Caco-2 (cell line): ENCODE measurements around the gene PLEK2. TPM values are rescaled to one million over a fixed set of nuclear protein-coding genes. Genes with fewer than 3 reads are reported as not detected.

Experiments
- BruUV-seq: library from RNA; stranded (reverse); fragments of 400-500 nt; replicated peaks from 2 replicates; lab custom pipeline; 2021; lab: Mats Ljungman, UMichigan
- CTCF ChIA-PET: fragments of 300-600 bp; sonication (Branson Sonifier 250); formaldehyde crosslinking; loops from one replicate; lab custom pipeline; 2022; ENCODE audit warnings: antibody characterized with exemption; lab: Charles Lee
- POLR2A ChIA-PET: fragments of 300-600 bp; sonication (Branson Sonifier 250); formaldehyde crosslinking; loops from one replicate; lab custom pipeline; 2022; ENCODE audit warnings: antibody characterized with exemption; lab: Charles Lee
- DNase-seq, 2 experiments: peaks; one replicate each; pipeline versions ENCODE4 v3.0.0 to v3.0.0-alpha.2; 2020 to 2022
- H3K27me3 ChIP-seq: replicated peaks from 2 replicates; pipeline ENCODE4 v1.6.0; 2011; ENCODE audit warnings: low read length; ENCODE audit not compliant: control insufficient read depth, insufficient read depth
- H3K36me3 ChIP-seq: 2 replicates; pipeline ENCODE4 v1.5.1; 2011; ENCODE audit warnings: low read length; ENCODE audit not compliant: control insufficient read depth, insufficient read depth
- H3K4me1 ChIP-seq: fragments of 250-450 bp; sonication (Bioruptor Pico); 2 replicates; pipeline ENCODE4 v1.5.1; 2020; ENCODE audit warnings: mild to moderate bottlenecking
- H3K4me3 ChIP-seq: 2 replicates; pipeline ENCODE4 v1.5.1; 2011; ENCODE audit warnings: low read depth, mild to moderate bottlenecking, control low read depth, low read length
- H3K9me3 ChIP-seq: fragments of 250-450 bp; sonication (Bioruptor Pico); 2 replicates; pipeline ENCODE4 v1.5.1; 2020; ENCODE audit warnings: mild to moderate bottlenecking, moderate library complexity
- H3K27ac Mint-ChIP-seq: one replicate; pipeline ENCODE4 v1.8.0; 2022; ENCODE audit warnings: mixed read lengths; ENCODE audit not compliant: unreplicated experiment
- H3K27me3 Mint-ChIP-seq: one replicate; pipeline ENCODE4 v1.8.0; 2022; ENCODE audit warnings: mixed read lengths; ENCODE audit not compliant: insufficient read depth, unreplicated experiment
- H3K36me3 Mint-ChIP-seq: one replicate; pipeline ENCODE4 v1.8.0; 2022; ENCODE audit warnings: mild to moderate bottlenecking, mixed read lengths; ENCODE audit not compliant: insufficient read depth, unreplicated experiment
- H3K4me1 Mint-ChIP-seq: one replicate; pipeline ENCODE4 v1.8.0; 2022; ENCODE audit warnings: low read depth, mixed read lengths; ENCODE audit not compliant: unreplicated experiment
- H3K4me3 Mint-ChIP-seq: one replicate; pipeline ENCODE4 v1.8.0; 2022; ENCODE audit warnings: mild to moderate bottlenecking, moderate library complexity, mixed read lengths; ENCODE audit not compliant: unreplicated experiment
- H3K9me3 Mint-ChIP-seq: one replicate; pipeline ENCODE4 v1.8.0; 2022; ENCODE audit warnings: mixed read lengths; ENCODE audit not compliant: unreplicated experiment
- intact Hi-C: fragments of 100-400 bp; cut with micrococcal nuclease; formaldehyde crosslinking; loops from one replicate; pipeline ENCODE4 v1.10.0; 2022; ENCODE audit not compliant: unreplicated experiment
- total RNA-seq: library from RNA; stranded (reverse); gene quantifications from 2 replicates; pipeline ENCODE4 v1.2.3, GENCODE V29; 2022
- TF ChIP-seq, protein P1 (sequence below), 2 experiments: fragments of 200-600 bp in 1 of 2; IDR thresholded peaks; 1 replicate in 1 of 2; 2 replicates in 1 of 2; pipeline versions ENCODE4 v1.5.1 to v1.8.0; 2011 to 2022; ENCODE audit warnings: antibody characterized with exemption in 1 of 2, control low read depth in 1 of 2, inconsistent platforms in 1 of 2, low read depth in 1 of 2, low read length in 1 of 2, mild to moderate bottlenecking in 1 of 2, moderate library complexity in 1 of 2; ENCODE audit not compliant: insufficient read depth in 1 of 2, severe bottlenecking in 1 of 2, unreplicated experiment in 1 of 2

PLEK2 gene
- total RNA-seq, 1 experiment from 2014 or later, result 36.5 TPM

DNA sequence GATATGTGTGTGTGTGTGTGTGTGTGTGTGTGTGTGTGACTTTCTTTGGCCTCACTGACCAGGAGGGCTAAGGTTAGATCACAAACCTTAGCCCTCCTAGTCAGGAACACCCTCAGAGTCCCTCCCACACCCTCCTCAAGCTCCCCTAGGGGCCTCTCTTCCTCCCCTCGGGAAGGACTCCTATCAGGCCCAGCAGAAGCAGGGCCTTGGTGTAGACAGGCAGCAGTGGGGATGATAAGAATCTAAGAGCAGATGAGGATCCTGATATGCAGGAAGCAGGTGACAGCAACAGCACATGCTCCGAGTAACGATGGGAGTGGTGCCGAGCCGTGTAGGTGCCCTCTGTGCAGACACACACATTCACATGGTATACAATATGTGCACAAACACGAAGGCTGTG lies 20.7 kb downstream of the PLEK2 start:
- Histone ChIP-seq H3K27me3 (no peaks in the 10 kb centered on the region), H3K4me1 (peaks cover 6% of the 10 kb centered on the region), H3K4me3 (no peak overlapping the region), H3K36me3 (peaks cover 1% of the 10 kb centered on the region), H3K9me3 (no peaks in the 10 kb centered on the region)
- intact Hi-C loops, result no loop called here
- no peaks in the 10 kb centered on the region for H3K27me3 Mint-ChIP-seq
- H3K4me3 Mint-ChIP-seq, result no peak overlapping the region
- BruUV-seq, result no TSS peak
- peaks cover 3% of the 10 kb centered on the region for H3K9me3 Mint-ChIP-seq
- peaks cover 8% of the 10 kb centered on the region for H3K4me1 Mint-ChIP-seq
- POLR2A ChIA-PET, result no interaction called here
- H3K27ac Mint-ChIP-seq, result no peak overlapping the region
- TF ChIP-seq, protein P1, sequence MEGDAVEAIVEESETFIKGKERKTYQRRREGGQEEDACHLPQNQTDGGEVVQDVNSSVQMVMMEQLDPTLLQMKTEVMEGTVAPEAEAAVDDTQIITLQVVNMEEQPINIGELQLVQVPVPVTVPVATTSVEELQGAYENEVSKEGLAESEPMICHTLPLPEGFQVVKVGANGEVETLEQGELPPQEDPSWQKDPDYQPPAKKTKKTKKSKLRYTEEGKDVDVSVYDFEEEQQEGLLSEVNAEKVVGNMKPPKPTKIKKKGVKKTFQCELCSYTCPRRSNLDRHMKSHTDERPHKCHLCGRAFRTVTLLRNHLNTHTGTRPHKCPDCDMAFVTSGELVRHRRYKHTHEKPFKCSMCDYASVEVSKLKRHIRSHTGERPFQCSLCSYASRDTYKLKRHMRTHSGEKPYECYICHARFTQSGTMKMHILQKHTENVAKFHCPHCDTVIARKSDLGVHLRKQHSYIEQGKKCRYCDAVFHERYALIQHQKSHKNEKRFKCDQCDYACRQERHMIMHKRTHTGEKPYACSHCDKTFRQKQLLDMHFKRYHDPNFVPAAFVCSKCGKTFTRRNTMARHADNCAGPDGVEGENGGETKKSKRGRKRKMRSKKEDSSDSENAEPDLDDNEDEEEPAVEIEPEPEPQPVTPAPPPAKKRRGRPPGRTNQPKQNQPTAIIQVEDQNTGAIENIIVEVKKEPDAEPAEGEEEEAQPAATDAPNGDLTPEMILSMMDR (IDR thresholded peaks at IDR 0.05; ENCODE audit: insufficient read depth in 1 of 2, low read depth in 1 of 2, low read length in 1 of 2, severe bottlenecking in 1 of 2, unreplicated experiment in 1 of 2), result no peak
- CTCF ChIA-PET, result no interaction called here
- peaks cover 38% of the 10 kb centered on the region for H3K36me3 Mint-ChIP-seq
- DNase-seq, result no peak

DNA sequence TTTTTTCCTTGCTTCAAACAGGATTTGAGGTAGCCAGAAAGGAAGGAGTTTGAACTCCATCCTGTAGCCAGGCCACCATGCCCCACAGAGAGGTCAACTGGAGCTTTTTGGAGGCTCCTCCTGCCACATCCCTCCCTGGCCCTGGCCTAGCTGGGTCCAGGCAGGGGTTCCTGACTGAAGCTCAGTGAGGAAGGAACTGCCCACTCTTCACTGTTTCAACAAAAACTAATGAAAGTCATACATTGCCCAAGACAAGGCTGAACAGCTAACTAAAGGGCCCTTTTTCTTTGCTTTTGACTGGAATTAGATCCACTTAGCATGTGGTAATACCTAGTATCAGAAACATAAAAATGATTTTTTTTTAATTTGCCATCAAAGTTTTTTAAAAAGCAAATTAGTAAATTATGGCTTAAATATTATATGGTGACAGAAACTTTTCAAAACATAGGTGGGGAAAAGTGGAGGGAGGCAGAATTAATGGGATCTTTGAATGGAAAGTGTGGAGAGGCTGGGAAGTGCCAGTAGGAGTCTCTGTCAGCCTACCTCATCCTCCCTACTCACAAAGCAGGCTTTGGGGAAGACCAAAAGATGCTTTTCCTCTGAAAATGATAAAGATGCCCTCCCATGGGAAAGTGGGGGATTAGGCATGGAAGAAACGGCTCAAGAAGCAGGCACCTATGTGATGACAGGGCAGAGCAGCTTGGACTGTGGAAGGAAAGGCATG lies 22.0 kb downstream of the PLEK2 start:
- H3K9me3 ChIP-seq, result no peaks in the 10 kb centered on the region
- Mint-ChIP-seq H3K9me3 (no peaks in the 10 kb centered on the region), H3K27ac (no peak overlapping the region), H3K4me1 (no peaks in the 10 kb centered on the region), H3K27me3 (no peaks in the 10 kb centered on the region), H3K36me3 (peaks cover 48% of the 10 kb centered on the region), H3K4me3 (no peak overlapping the region)
- no TSS peak for BruUV-seq
- no peak overlapping the region for H3K4me3 ChIP-seq
- no peak for DNase-seq
- POLR2A ChIA-PET, result no interaction called here
- no peaks in the 10 kb centered on the region for H3K27me3 ChIP-seq
- no peaks in the 10 kb centered on the region for H3K4me1 ChIP-seq
- H3K36me3 ChIP-seq, result peaks cover 1% of the 10 kb centered on the region
- TF ChIP-seq, protein P1 (IDR thresholded peaks at IDR 0.05; ENCODE audit: insufficient read depth in 1 of 2, low read depth in 1 of 2, low read length in 1 of 2, severe bottlenecking in 1 of 2, unreplicated experiment in 1 of 2), result no peak
- intact Hi-C loops, result no loop called here
- CTCF ChIA-PET, result no interaction called here

DNA sequence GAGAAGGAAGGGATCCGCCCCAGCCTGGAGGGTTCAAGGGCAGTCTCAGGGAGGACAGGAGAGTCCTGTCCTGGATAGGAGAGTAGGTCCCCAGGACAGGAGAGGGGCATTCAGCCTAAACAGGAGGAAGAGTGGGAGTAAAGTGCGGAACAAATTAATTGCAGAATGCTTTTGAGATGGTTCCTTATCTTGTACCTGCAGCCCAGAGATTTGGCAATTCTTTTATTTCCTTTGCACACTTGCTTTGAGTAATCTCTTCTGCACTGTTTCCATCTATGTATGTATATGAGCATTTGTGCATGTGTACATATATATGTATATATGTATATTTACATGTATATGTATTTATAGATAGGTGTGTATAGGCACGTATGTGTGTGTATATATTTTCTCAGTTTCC lies 22.7 kb downstream of the PLEK2 start:
- no peak overlapping the region for H3K4me3 ChIP-seq
- POLR2A ChIA-PET, result no interaction called here
- no peak for DNase-seq
- no peaks in the 10 kb centered on the region for H3K9me3 ChIP-seq
- no peaks in the 10 kb centered on the region for H3K9me3 Mint-ChIP-seq
- no peak overlapping the region for H3K4me3 Mint-ChIP-seq
- TF ChIP-seq, protein P1 (IDR thresholded peaks at IDR 0.05; ENCODE audit: insufficient read depth in 1 of 2, low read depth in 1 of 2, low read length in 1 of 2, severe bottlenecking in 1 of 2, unreplicated experiment in 1 of 2), result no peak
- no peaks in the 10 kb centered on the region for H3K4me1 Mint-ChIP-seq
- H3K27me3 Mint-ChIP-seq, result no peaks in the 10 kb centered on the region
- H3K36me3 Mint-ChIP-seq, result peaks cover 55% of the 10 kb centered on the region
- CTCF ChIA-PET, result no interaction called here
- H3K27me3 ChIP-seq, result no peaks in the 10 kb centered on the region
- no peak overlapping the region for H3K27ac Mint-ChIP-seq
- H3K4me1 ChIP-seq, result no peaks in the 10 kb centered on the region
- no TSS peak for BruUV-seq
- peaks cover 1% of the 10 kb centered on the region for H3K36me3 ChIP-seq
- intact Hi-C loops, result no loop called here
